Neural progenitor cell (in vitro differentiated cells): ENCODE results near the gene PDHB.

Experiments
- CTCF ChIP-seq: fragments of 200-600 bp; sonication (generic); IDR thresholded peaks from 2 replicates; pipeline ENCODE4 v1.5.1; 2017; ENCODE audit warnings: antibody characterized with exemption, mild to moderate bottlenecking
- EZH2phosphoT487 ChIP-seq: fragments of 200-600 bp; sonication (generic); IDR thresholded peaks from 2 replicates; pipeline ENCODE4 v1.6.1; 2017; ENCODE audit warnings: antibody characterized with exemption

- TF ChIP-seq CTCF, result no peak
- no peak for TF ChIP-seq EZH2phosphoT487
These were observed 30.0 kb downstream of the PDHB start for GRCh38 chr3:58403513-58404109.
